Chondrocyte (in vitro differentiated cells): ENCODE data around the gene PNLIPRP2. TPM values are rescaled to one million over a fixed set of nuclear protein-coding genes. Genes with fewer than 3 reads are reported as not detected.

Experiments used
- total RNA-seq: library from RNA; stranded (reverse); gene quantifications from 3 replicates; pipeline ENCODE4 v1.2.1, GENCODE V29; 2021

Gene PNLIPRP2
- total RNA-seq, 1 donor from 2014 or later: not detected

Other genes starting within 250 kb of the PNLIPRP2 start
- gene PNLIPRP3, start 193.1 kb upstream of the PNLIPRP2 start, total RNA-seq: not detected in 3 replicates
- not detected in 3 replicates for gene PNLIP, start 75.0 kb upstream of the PNLIPRP2 start, total RNA-seq
- not detected in 3 replicates for gene PNLIPRP1, start 30.0 kb upstream of the PNLIPRP2 start, total RNA-seq
- 5.8 to 9.7 TPM (median 6.9 TPM) in 3 replicates for gene HSPA12A, start 121.6 kb downstream of the PNLIPRP2 start, total RNA-seq
- gene ENO4, start 228.5 kb downstream of the PNLIPRP2 start, total RNA-seq: 0.45 to 3.2 TPM (median 0.90 TPM) in 3 replicates